ENCODE data around the gene ASXL1.
"Not testable (repeated sequence)": the region's sequence is repeated elsewhere in the genome, so short reads cannot be mapped to it uniquely, and the experiment has no call there.

Gene ASXL1

GRCh38 chr20:32465901-32466675, 108.0 kb downstream of the ASXL1 start:
- DNase-seq (ENCODE audit: low read depth, low spot score), result not testable (repeated sequence)

- no peak for DNase-seq (ENCODE audit: low read depth, low spot score)
These were observed 108.8 kb downstream of the ASXL1 start for GRCh38 chr20:32466739-32467505.

GRCh38 chr20:32467506-32468312, 109.6 kb downstream of the ASXL1 start:
- DNase-seq (ENCODE audit: low read depth, low spot score), result no peak

DNA sequence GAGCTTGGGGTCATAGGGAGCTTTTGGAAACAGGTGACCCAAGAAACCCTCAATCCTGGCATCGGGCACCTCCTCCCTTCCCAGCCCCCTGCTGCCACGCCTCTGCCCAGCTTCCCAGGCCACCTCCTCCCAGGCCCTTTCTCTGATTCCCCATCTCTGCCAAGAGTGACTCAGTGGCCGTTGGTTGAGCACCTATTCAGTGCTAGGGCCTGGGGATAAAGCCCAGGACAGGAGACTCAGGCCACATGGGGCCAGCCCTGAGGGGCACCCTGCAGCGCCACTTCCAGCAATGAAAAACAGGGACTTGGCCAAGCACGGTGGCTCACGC, 110.1 kb downstream of the ASXL1 start:
- no peak for DNase-seq (ENCODE audit: low read depth, low spot score)

- DNase-seq (ENCODE audit: low read depth, low spot score), result no peak
These were observed 110.7 kb downstream of the ASXL1 start for GRCh38 chr20:32468860-32469259.

DNA sequence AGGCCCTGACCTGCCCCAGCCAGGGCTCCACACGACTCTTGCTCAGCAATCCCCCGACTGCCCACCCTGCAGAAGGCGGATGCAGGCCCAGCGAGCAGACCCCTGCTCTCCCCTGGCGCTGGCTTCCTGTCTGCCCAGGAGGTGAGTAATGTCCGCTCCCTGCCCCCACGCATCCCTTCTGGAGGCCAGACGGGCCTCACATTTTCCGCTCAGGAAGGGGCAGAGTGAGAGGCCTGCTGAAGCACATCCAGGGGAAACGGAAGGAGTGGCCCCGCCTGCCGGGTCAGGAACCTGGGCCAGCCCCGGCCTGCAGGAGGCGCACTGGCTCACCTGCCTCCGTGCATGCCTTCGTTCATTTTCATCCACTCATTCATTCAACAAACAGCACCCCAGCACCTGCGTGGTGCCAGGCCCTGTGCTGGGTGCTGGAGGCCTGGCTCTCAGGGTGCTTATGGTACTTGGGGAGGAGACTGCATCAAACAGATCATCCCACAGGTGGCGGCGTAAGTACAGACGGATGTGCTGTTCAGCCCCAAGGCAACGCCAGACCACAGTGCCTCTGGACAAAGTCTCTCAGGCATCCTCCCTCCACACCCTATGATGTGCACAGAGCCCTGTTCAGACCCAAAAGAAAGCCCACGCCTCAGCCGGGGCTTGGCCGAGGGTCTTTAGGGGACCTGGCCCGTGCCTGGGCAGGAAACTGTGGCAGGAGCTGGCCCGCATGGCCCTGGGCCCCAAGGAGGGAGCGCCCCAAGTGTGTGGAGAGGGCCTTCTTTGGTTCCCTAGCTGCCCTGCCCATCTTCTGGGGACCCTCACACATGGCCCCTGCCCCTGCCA, 112.1 kb downstream of the ASXL1 start:
- DNase-seq (ENCODE audit: low read depth, low spot score), result peak; percentile 67

DNA sequence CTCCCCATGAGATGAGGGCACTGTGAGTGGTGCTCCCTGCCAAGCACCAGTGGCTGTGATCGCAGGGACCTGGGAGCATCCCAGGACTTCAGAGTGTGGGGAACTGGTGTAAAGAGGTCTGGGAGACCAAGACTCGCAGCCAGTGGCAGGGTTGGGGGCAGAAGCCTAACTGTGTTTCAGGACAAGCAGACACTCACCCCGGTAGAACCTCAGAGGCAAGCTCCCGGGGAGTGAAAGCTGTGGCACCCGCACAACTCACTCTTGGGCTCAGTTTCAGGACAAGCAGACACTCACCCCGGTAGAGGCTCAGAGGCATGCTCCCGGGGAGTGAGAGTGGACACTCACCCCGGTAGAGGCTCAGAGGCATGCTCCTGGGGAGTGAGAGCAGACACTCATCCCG, 112.8 kb downstream of the ASXL1 start:
- no peak for DNase-seq (ENCODE audit: low read depth, low spot score)

GRCh38 chr20:32472581-32473207, 114.6 kb downstream of the ASXL1 start:
- DNase-seq (ENCODE audit: low read depth, low spot score), result no peak

DNA sequence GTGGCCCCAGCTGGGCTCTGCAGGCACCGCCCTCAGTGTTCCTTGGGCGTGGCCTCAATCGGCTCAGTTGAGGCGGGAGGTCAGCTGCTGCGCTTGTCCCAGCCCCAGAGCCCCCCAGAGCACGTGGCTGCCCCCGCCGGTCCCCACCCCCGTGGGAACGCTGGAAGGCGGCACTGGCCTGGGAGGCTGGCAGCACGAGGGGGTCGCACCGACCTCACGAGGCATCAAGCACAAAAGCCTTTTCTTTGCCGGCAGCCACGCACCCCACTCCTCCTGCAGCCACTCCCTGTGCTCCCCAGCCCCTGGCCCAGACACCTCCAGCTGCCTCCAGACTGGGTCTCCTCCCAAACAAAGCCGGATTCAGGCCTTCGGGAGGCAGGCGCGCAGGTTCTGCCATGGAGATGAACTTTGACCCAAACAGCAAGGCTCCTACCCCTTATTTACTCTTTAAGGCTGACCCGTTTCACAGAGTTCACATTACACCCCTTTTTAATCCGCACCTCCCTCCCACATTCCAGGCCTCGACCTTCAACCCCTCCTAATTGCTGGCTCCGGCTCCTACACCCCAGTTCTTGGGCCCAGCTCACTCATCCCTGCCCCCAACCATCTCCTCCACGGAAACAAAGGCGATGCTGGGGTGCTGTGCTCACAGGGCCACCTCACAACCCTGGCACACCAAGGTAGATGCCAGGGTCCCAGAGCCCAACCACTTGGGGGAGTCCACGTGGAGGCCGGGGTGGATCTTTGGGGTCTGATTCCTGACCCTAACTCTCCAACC, 115.3 kb downstream of the ASXL1 start:
- no peak for DNase-seq (ENCODE audit: low read depth, low spot score)

DNA sequence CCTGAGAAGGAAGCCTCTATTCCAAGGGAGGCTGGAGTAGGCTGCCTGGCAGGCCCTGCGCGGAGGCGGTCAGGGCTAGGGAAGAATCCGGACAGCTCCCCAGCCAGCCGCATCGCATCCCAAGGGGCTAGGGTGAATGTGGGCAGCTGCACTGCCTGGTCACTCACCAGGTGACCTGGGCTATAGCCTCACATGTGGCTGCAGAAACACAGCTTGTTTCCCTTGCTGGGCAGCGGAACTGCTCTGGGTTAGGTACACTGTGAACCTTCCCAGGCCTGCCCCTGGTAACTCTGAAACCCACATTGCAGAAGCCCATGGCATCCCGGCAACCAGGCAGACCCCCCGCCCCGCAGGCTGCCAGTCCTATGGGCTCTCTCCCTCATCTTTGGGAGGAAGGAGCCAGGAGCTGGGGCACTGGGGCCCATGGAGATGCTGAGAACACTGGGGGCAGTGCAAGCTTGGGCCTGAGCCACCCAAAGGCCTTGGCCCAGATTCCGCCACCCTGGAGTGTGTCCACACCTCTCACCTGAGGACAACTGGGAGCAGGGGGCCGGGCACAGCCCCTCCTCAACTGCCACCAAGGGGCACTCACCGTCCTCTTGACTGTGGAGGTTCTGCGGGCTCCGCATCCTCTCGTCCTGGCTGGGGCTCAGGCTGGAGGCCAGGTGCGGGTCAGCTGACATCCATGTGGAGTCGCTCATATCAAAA, 116.0 kb downstream of the ASXL1 start:
- peak; percentile 31 for DNase-seq (ENCODE audit: low read depth, low spot score)

DNA sequence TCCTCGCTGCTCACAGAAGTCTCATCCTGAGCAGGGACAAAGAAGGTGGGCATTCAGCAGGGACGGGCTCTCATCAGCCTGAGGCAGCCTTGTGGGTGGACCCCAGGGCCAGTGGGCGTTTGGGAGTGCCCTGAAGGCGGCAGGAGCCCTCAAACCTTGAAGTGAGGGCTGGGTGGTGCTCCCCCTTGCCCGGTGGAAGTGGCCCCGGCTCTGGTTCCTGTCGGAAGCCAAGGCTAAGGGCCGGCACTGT, 116.5 kb downstream of the ASXL1 start:
- DNase-seq (ENCODE audit: low read depth, low spot score), result no peak

- DNase-seq (ENCODE audit: low read depth, low spot score), result peak; percentile 98
These were observed 117.1 kb downstream of the ASXL1 start for GRCh38 chr20:32474967-32475811.

GRCh38 chr20:32476684-32477593, 118.8 kb downstream of the ASXL1 start:
- no peak for DNase-seq (ENCODE audit: low read depth, low spot score)

DNA sequence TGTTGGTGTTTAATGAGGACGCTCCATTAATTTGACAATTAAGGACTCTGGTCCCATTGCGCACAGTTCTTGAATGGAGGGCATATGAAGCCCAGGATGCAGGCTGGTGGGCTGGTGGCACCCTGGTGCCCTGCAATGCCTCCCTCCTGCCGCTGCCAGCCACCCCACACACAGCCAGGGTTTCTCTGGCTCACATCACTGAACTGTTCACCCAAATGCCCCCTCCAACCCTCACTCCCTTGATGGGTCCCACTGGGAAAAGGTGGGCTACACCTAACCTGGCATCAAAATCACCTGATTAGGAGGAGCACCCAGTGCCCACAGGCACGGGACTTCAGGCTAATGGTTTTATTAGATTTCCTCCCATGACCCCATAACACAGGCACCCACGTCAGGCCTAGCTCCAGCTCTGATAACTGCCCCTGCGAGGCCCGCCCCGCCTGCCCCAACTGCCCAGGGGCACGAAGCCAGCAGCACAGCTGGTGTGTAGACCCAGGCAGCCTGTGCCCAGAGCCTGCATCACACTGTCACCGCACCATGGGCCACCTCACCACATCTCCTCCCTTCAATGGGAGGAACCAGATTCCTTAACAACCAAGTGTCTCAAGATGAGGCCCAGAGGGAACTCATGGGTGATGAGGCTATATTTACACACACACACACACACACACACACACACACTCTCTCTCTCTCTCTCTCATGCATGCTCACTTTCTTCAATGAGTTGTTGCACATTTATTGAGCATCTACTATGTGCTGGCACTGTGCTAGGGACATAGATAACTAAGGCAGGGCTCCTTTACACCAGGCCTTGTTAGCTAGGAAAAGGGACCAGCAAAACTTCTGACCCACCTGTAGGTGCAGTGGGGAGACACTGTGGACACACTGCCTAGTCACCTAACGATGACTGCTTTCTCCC, 119.7 kb downstream of the ASXL1 start:
- no peak for DNase-seq (ENCODE audit: low read depth, low spot score)

DNA sequence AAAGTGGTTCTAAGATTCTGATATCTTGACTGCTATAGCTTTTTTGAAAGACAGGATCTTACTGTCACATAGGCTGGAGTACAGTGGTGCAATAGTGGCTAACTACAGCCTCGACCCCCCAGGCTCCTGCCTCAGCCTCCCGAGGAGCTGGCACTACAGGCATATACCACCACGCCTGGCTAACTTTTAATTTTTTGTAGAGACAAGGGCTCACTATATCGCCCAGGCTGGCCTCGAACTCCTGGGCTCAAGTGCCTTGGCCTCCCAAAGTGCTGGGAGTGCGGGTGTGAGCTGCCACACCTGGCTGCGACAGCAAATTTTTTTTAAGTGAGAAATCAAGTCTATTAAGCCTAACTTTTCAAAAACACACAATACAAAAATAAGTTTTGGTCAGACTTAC, 120.4 kb downstream of the ASXL1 start:
- DNase-seq (ENCODE audit: low read depth, low spot score), result no peak

- DNase-seq (ENCODE audit: low read depth, low spot score), result no peak
These were observed 120.9 kb downstream of the ASXL1 start for GRCh38 chr20:32479012-32479411.

DNA sequence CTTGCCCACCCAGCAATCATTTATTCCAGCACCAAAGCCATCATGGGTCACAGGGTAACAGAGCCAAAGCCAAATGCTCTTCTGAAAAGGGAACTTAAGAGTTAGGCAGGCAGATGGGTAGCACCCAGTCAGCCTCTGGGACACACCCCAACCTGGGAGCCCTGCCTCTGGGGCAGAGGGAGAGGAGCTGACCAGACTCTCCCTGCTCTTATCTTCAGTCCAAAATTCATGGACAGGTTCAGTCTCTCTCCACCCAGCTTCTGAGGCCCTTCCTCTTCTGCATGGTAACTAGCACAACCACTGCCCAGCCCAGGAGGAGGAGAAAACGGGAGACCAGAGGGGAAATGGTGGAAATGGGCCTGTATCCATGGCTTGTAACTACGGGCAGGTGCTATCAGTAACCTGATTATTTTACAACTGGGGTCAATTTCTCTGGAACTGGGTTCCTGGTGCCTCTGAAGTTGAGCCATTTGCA, 121.6 kb downstream of the ASXL1 start:
- no peak for DNase-seq (ENCODE audit: low read depth, low spot score)

All from astrocyte of the hippocampus (primary cell).